ENCODE results near the gene YWHAQ. TPM values are rescaled to one million over a fixed set of nuclear protein-coding genes. Genes with fewer than 3 reads are reported as not detected.
"Not testable (repeated sequence)": the region's sequence is repeated elsewhere in the genome, so short reads cannot be mapped to it uniquely, and the experiment has no call there.

YWHAQ gene
- total and polyA plus RNA-seq, 8 donors = 70.1 to 170 (median 152) TPM

GRCh38 chr2:9601397-9601796, 29.4 kb downstream of the YWHAQ start:
- intact Hi-C loops (cut with DNase I) = no loop called here
- no peaks in the 10 kb centered on the region for H3K9me3 ChIP-seq
- no peak for TF ChIP-seq CTCF (IDR thresholded peaks at IDR 0.05)
- WGBS, 2 donors = 92 to 95% methylated on average over 5 of the region's 5 CpGs
- no peak overlapping the region for H3K4me3 ChIP-seq
- H3K27me3 ChIP-seq = no peaks in the 10 kb centered on the region
- DNase-seq (no peak), FAIRE-seq (no peak), ATAC-seq (no peak)
- H3K4me1 ChIP-seq = no peaks in the 10 kb centered on the region
- no peak overlapping the region for H3K27ac ChIP-seq
- peaks cover 0 to 5% (median 0%) of the 10 kb centered on the region in 3 donors for H3K36me3 ChIP-seq

- Histone ChIP-seq H3K27ac (no peak overlapping the region), H3K36me3 (peaks cover 0 to 5% (median 0%) of the 10 kb centered on the region in 3 donors), H3K4me1 (peaks cover 0 to 16% (median 8%) of the 10 kb centered on the region in 3 donors), H3K27me3 (no peaks in the 10 kb centered on the region), H3K4me3 (no peak overlapping the region), H3K9me3 (no peaks in the 10 kb centered on the region)
- ATAC-seq (no peak), FAIRE-seq (no peak), DNase-seq (no peak)
- TF ChIP-seq CTCF (IDR thresholded peaks at IDR 0.05) = no peak
- 97% methylated on average over 1 of the region's 1 CpG for WGBS, 2 donors
- intact Hi-C loops (cut with DNase I) = no loop called here
Observed at GRCh38 chr2:9599430-9599829, 31.4 kb downstream of the YWHAQ start.

- Histone ChIP-seq H3K4me1 (peaks cover 0 to 22% (median 13%) of the 10 kb centered on the region in 3 donors), H3K27me3 (no peaks in the 10 kb centered on the region), H3K9me3 (no peaks in the 10 kb centered on the region), H3K36me3 (peaks cover 0 to 5% (median 0%) of the 10 kb centered on the region in 3 donors), H3K27ac (no peak overlapping the region), H3K4me3 (no peak overlapping the region)
- intact Hi-C loops (cut with DNase I) = no loop called here
- WGBS, 2 donors = 93 to 94% methylated on average over 10 of the region's 10 CpGs
- no peak for TF ChIP-seq CTCF (IDR thresholded peaks at IDR 0.05)
- DNase-seq (no peak), FAIRE-seq (no peak), ATAC-seq (no peak)
Observed at GRCh38 chr2:9596621-9597311, 34.0 kb downstream of the YWHAQ start.

GRCh38 chr2:9595746-9596145, 35.1 kb downstream of the YWHAQ start:
- no peak for DNase-seq
- no peak for FAIRE-seq
- H3K27ac ChIP-seq = peak overlapping the region in 1 of 4 donors; percentile 29
- intact Hi-C loops (cut with DNase I) = no loop called here
- no peak for ATAC-seq
- H3K4me3 ChIP-seq = no peak overlapping the region
- H3K4me1 ChIP-seq = peaks cover 0 to 22% (median 13%) of the 10 kb centered on the region in 3 donors
- peaks cover 0 to 5% (median 0%) of the 10 kb centered on the region in 3 donors for H3K36me3 ChIP-seq
- WGBS, 2 donors = 33 to 53% methylated on average over 2 of the region's 2 CpGs
- no peak for TF ChIP-seq CTCF (IDR thresholded peaks at IDR 0.05)
- no peaks in the 10 kb centered on the region for H3K9me3 ChIP-seq
- H3K27me3 ChIP-seq = no peaks in the 10 kb centered on the region

GRCh38 chr2:9595256-9595655, 35.5 kb downstream of the YWHAQ start:
- intact Hi-C loops (cut with DNase I) = not testable (repeated sequence)

More at GRCh38 chr2:9595256-9595655, 35.5 kb downstream of the YWHAQ start:
- DNase-seq, FAIRE-seq, H3K4me3 ChIP-seq, H3K36me3 ChIP-seq, H3K9me3 ChIP-seq, H3K27me3 ChIP-seq: not testable (repeated sequence)
- 71 to 82% methylated on average over 6 of the region's 6 CpGs for WGBS, 2 donors
- ATAC-seq = peak in 2 of 4 donors; percentile 17 to 19
- Histone ChIP-seq H3K27ac (peak overlapping the region in 2 of 4 donors; percentile 29 to 36), H3K4me1 (peaks cover 0 to 22% (median 13%) of the 10 kb centered on the region in 3 donors)

Measured in pancreas (tissue), 10 donors.